Measurements from ENCODE around the gene PHACTR4.
"Not testable (repeated sequence)": the region's sequence is repeated elsewhere in the genome, so short reads cannot be mapped to it uniquely, and the experiment has no call there.

PHACTR4 gene

GRCh38 chr1:28519946-28520725 is 150.6 kb downstream of the PHACTR4 start:
- no peak for DNase-seq (ENCODE audit: low read depth in 1 of 2, low spot score in 1 of 2)

GRCh38 chr1:28520796-28521195 is 151.3 kb downstream of the PHACTR4 start:
- DNase-seq (ENCODE audit: low read depth in 1 of 2, low spot score in 1 of 2): not testable (repeated sequence)

- no peak for DNase-seq (ENCODE audit: low read depth in 1 of 2, low spot score in 1 of 2)
Observed at GRCh38 chr1:28521502-28522164, 152.1 kb downstream of the PHACTR4 start.

GRCh38 chr1:28522537-28522936 is 153.0 kb downstream of the PHACTR4 start:
- DNase-seq (ENCODE audit: low read depth in 1 of 2, low spot score in 1 of 2): not testable (repeated sequence)

GRCh38 chr1:28525002-28525642 is 155.6 kb downstream of the PHACTR4 start:
- DNase-seq (ENCODE audit: low read depth in 1 of 2, low spot score in 1 of 2): not testable (repeated sequence)

- no peak for DNase-seq (ENCODE audit: low read depth in 1 of 2, low spot score in 1 of 2)
Observed at GRCh38 chr1:28526886-28527285, 157.3 kb downstream of the PHACTR4 start.

GRCh38 chr1:28530456-28530855 is 160.9 kb downstream of the PHACTR4 start:
- DNase-seq (ENCODE audit: low read depth in 1 of 2, low spot score in 1 of 2): no peak

- no peak for DNase-seq (ENCODE audit: low read depth in 1 of 2, low spot score in 1 of 2)
Observed at GRCh38 chr1:28534671-28535070, 165.1 kb downstream of the PHACTR4 start.

GRCh38 chr1:28535180-28535579 is 165.6 kb downstream of the PHACTR4 start:
- no peak for DNase-seq (ENCODE audit: low read depth in 1 of 2, low spot score in 1 of 2)

GRCh38 chr1:28537457-28538199 is 168.1 kb downstream of the PHACTR4 start:
- DNase-seq (ENCODE audit: low read depth in 1 of 2, low spot score in 1 of 2): no peak

- DNase-seq (ENCODE audit: low read depth in 1 of 2, low spot score in 1 of 2): no peak
Observed at GRCh38 chr1:28538286-28538685, 168.7 kb downstream of the PHACTR4 start.

GRCh38 chr1:28540651-28541050 is 171.1 kb downstream of the PHACTR4 start:
- no peak for DNase-seq (ENCODE audit: low read depth in 1 of 2, low spot score in 1 of 2)

- not testable (repeated sequence) for DNase-seq (ENCODE audit: low read depth in 1 of 2, low spot score in 1 of 2)
Observed at GRCh38 chr1:28541414-28542015, 172.0 kb downstream of the PHACTR4 start.

- DNase-seq (ENCODE audit: low read depth in 1 of 2, low spot score in 1 of 2): no peak
Observed at GRCh38 chr1:28545246-28545628, 175.7 kb downstream of the PHACTR4 start.

GRCh38 chr1:28548318-28548717 is 178.8 kb downstream of the PHACTR4 start:
- DNase-seq (ENCODE audit: low read depth in 1 of 2, low spot score in 1 of 2): no peak

Data from activated T-helper 1 cell treated with anti-CD3 and anti-CD28 coated beads, Interleukin-2, amount 50 U/mL, for 16 hours (primary cell).